Measurements from ENCODE around the gene CNTNAP2. TPM values are rescaled to one million over a fixed set of nuclear protein-coding genes. Genes with fewer than 3 reads are reported as not detected.

Gene CNTNAP2
- total and polyA plus RNA-seq, 2 of the 8 experiments (the other 6 are each of a cell fraction or from before 2014, with no cell fraction given): 27.9 to 71.0 TPM

GRCh38 chr7:147923841-147924240 lies 1807.2 kb downstream of the CNTNAP2 start:
- no peak overlapping the region for H3K4me2 ChIP-seq (ENCODE audit: insufficient read depth in 1 of 2, low read depth in 2 of 2, low read length in 2 of 2)
- H3K23ac ChIP-seq (ENCODE audit: insufficient read length): no peak overlapping the region
- no peak overlapping the region for H3K56ac ChIP-seq (replicated peaks; ENCODE audit: insufficient read length, low read depth, low read length)
- no peak overlapping the region for H3K18ac ChIP-seq (ENCODE audit: extremely low read depth, low read length)
- no peak for FAIRE-seq
- H4K8ac ChIP-seq (ENCODE audit: extremely low read depth, insufficient read depth, low read length): no peak overlapping the region
- H2BK12ac ChIP-seq (ENCODE audit: low read depth, low read length): no peak overlapping the region
- no peak overlapping the region for H3K4ac ChIP-seq (replicated peaks; ENCODE audit: insufficient read length, low read depth, low read length)
- no peak overlapping the region for H2BK120ac ChIP-seq (replicated peaks; ENCODE audit: low read depth, low read length)
- DNase-seq (ENCODE audit: low read depth in 1 of 2, low spot score in 2 of 2): no peak
- no peak overlapping the region for H2BK20ac ChIP-seq (ENCODE audit: low read length)
- H2BK15ac ChIP-seq (ENCODE audit: low read length): no peak overlapping the region
- no peaks in the 10 kb centered on the region for H3K23me2 ChIP-seq (ENCODE audit: low read depth, low read length)
- H4K5ac ChIP-seq (ENCODE audit: insufficient read length, low read depth, low read length): no peak overlapping the region
- no peak overlapping the region for H2BK5ac ChIP-seq (ENCODE audit: low read depth, low read length)
- H3K14ac ChIP-seq (ENCODE audit: insufficient read length): no peak overlapping the region
- no peak overlapping the region for H2AFZ ChIP-seq (ENCODE audit: low read length)
- no peak overlapping the region for H3K27ac ChIP-seq (ENCODE audit: low read depth, low read length)
- H3K9me3 ChIP-seq (ENCODE audit: insufficient read depth in 2 of 2, low read depth in 1 of 2, low read length in 1 of 2): no peaks in the 10 kb centered on the region
- TF ChIP-seq, protein P1, sequence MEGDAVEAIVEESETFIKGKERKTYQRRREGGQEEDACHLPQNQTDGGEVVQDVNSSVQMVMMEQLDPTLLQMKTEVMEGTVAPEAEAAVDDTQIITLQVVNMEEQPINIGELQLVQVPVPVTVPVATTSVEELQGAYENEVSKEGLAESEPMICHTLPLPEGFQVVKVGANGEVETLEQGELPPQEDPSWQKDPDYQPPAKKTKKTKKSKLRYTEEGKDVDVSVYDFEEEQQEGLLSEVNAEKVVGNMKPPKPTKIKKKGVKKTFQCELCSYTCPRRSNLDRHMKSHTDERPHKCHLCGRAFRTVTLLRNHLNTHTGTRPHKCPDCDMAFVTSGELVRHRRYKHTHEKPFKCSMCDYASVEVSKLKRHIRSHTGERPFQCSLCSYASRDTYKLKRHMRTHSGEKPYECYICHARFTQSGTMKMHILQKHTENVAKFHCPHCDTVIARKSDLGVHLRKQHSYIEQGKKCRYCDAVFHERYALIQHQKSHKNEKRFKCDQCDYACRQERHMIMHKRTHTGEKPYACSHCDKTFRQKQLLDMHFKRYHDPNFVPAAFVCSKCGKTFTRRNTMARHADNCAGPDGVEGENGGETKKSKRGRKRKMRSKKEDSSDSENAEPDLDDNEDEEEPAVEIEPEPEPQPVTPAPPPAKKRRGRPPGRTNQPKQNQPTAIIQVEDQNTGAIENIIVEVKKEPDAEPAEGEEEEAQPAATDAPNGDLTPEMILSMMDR (IDR thresholded peaks at IDR 0.05; ENCODE audit: control extremely low read depth in 1 of 3, insufficient read depth in 1 of 3, low read depth in 1 of 3, low read length in 3 of 3): no peak
- TF ChIP-seq CEBPB (IDR thresholded peaks at IDR 0.05; ENCODE audit: low read depth, low read length) (no peak), RBBP5 (IDR thresholded peaks at IDR 0.05; ENCODE audit: borderline replicate concordance, low read depth, low read length) (no peak), TEAD4 (IDR thresholded peaks at IDR 0.05; ENCODE audit: low read depth, low read length) (no peak), EZH2 (IDR thresholded peaks at IDR 0.05; ENCODE audit: low read depth, low read length, severe bottlenecking) (no peak), HDAC6 (IDR thresholded peaks at IDR 0.05; ENCODE audit: low read depth, low read length) (no peak), YY1 (IDR thresholded peaks at IDR 0.05; ENCODE audit: low read depth, low read length) (no peak), RXRA (IDR thresholded peaks at IDR 0.05; ENCODE audit: insufficient read depth, low read depth, low read length) (no peak), RNF2 (IDR thresholded peaks at IDR 0.05; ENCODE audit: borderline replicate concordance, low read depth, low read length, missing control alignments, poor library complexity, severe bottlenecking) (no peak), CREB1 (IDR thresholded peaks at IDR 0.05) (no peak), FOSL1 (IDR thresholded peaks at IDR 0.05; ENCODE audit: insufficient read depth, low read depth, low read length) (no peak)
- H3K36me3 ChIP-seq (ENCODE audit: control insufficient read depth in 2 of 4, insufficient read depth in 4 of 4, low read length in 3 of 4): no peaks in the 10 kb centered on the region
- no peaks in the 10 kb centered on the region for H3K4me1 ChIP-seq (replicated peaks in 1 of 4; ENCODE audit: control insufficient read depth in 3 of 4, insufficient read depth in 4 of 4, low read length in 3 of 4)
- no peaks in the 10 kb centered on the region for H3K79me1 ChIP-seq (ENCODE audit: low read depth, low read length)
- CTCF ChIA-PET (ENCODE audit: partially characterized antibody): no interaction called here
- H3K79me2 ChIP-seq (ENCODE audit: control insufficient read depth in 1 of 2, insufficient read depth in 2 of 2, low read length in 2 of 2): no peaks in the 10 kb centered on the region
- H3K4me3 ChIP-seq (ENCODE audit: extremely low read depth in 1 of 4, insufficient read depth in 2 of 4, low read depth in 3 of 4, low read length in 4 of 4): no peak overlapping the region
- no peak overlapping the region for H3K9ac ChIP-seq (replicated peaks in 1 of 4; ENCODE audit: extremely low read depth in 1 of 4, low read depth in 3 of 4, low read length in 3 of 4)
- 100% methylated on average over 1 of the region's 3 CpGs; no CpG with 5 or more reads in 1 of the 2 experiments for WGBS, 2 experiments (ENCODE audit: extremely low coverage in 1 of 2, insufficient coverage in 1 of 2, insufficient read length in 1 of 2, insufficient replicate concordance in 2 of 2, low coverage in 1 of 2, low lambda C conversion rate in 2 of 2, missing lambda C conversion rate in 1 of 2)
- H3K27me3 ChIP-seq (replicated peaks in 1 of 4; ENCODE audit: control insufficient read depth in 3 of 4, extremely low read depth in 1 of 4, insufficient read depth in 3 of 4, low read length in 3 of 4): no peaks in the 10 kb centered on the region
- POLR2A ChIA-PET (ENCODE audit: partially characterized antibody): no interaction called here
- no peaks in the 10 kb centered on the region for H4K20me1 ChIP-seq (replicated peaks in 1 of 2; ENCODE audit: control insufficient read depth in 1 of 2, insufficient read depth in 2 of 2, low read length in 2 of 2)
- no peak overlapping the region for H4K91ac ChIP-seq (replicated peaks; ENCODE audit: insufficient read length, low read length)
- H2AK5ac ChIP-seq (ENCODE audit: low read depth, low read length): no peak overlapping the region
